Trophoblast cell (in vitro differentiated cells and primary cell): ENCODE results near the gene TYR. TPM values are rescaled to one million over a fixed set of nuclear protein-coding genes. Genes with fewer than 3 reads are reported as not detected.

ENCODE experiments used
- DNase-seq, 2 donors: peaks; one replicate each; pipeline ENCODE4 v3.0.0-alpha.2; 2016
- H2AFZ ChIP-seq: 2 replicates; pipeline ENCODE4 v1.6.1; 2013; ENCODE audit warnings: low read length, moderate library complexity, mild to moderate bottlenecking; ENCODE audit not compliant: insufficient read depth, poor library complexity
- H2AK5ac ChIP-seq: 2 replicates; pipeline ENCODE4 v1.6.1; 2013; ENCODE audit warnings: mild to moderate bottlenecking, low read length
- H2BK120ac ChIP-seq: 2 replicates; pipeline ENCODE4 v1.6.1; 2013; ENCODE audit warnings: low read length, mild to moderate bottlenecking, moderate library complexity; ENCODE audit not compliant: insufficient read depth, poor library complexity
- H2BK12ac ChIP-seq: 2 replicates; pipeline ENCODE4 v1.6.1; 2013; ENCODE audit warnings: mild to moderate bottlenecking, low read length, moderate library complexity
- H2BK5ac ChIP-seq: 2 replicates; pipeline ENCODE4 v1.6.1; 2013; ENCODE audit warnings: low read length, low read depth, moderate library complexity, mild to moderate bottlenecking; ENCODE audit not compliant: poor library complexity
- H3K14ac ChIP-seq: 2 replicates; pipeline ENCODE4 v1.6.1; 2013; ENCODE audit warnings: mild to moderate bottlenecking, low read length
- H3K18ac ChIP-seq: 2 replicates; pipeline ENCODE4 v1.6.1; 2013; ENCODE audit warnings: mild to moderate bottlenecking, low read length
- H3K23ac ChIP-seq: 2 replicates; pipeline ENCODE4 v1.6.1; 2013; ENCODE audit warnings: low read length
- H3K27ac ChIP-seq: 2 replicates; pipeline ENCODE4 v1.5.1; 2013; ENCODE audit warnings: low read depth, mild to moderate bottlenecking, inconsistent platforms, low read length, moderate library complexity
- H3K27me3 ChIP-seq: 2 replicates; pipeline ENCODE4 v1.6.1; 2013; ENCODE audit warnings: inconsistent platforms, mild to moderate bottlenecking, low read length, moderate library complexity; ENCODE audit not compliant: insufficient read depth
- H3K36me3 ChIP-seq, 2 experiments: 1 replicate in 1 of 2; 2 replicates in 1 of 2; pipeline ENCODE4 v1.6.1; 2013; ENCODE audit warnings: low read length in 2 of 2, mild to moderate bottlenecking in 2 of 2, moderate library complexity in 1 of 2; ENCODE audit not compliant: insufficient read depth in 2 of 2, control insufficient read depth in 1 of 2
- H3K4ac ChIP-seq: 2 replicates; pipeline ENCODE4 v1.6.1; 2013; ENCODE audit warnings: low read depth, mild to moderate bottlenecking, low read length, moderate library complexity
- H3K4me1 ChIP-seq, 2 experiments: 1 replicate in 1 of 2; 2 replicates in 1 of 2; pipeline ENCODE4 v1.6.1; 2013; ENCODE audit warnings: low read length in 2 of 2, mild to moderate bottlenecking in 2 of 2, moderate library complexity in 1 of 2; ENCODE audit not compliant: insufficient read depth in 2 of 2, control insufficient read depth in 1 of 2
- H3K4me2 ChIP-seq: 2 replicates; pipeline ENCODE4 v1.6.1; 2013; ENCODE audit warnings: inconsistent platforms, mild to moderate bottlenecking, low read length, moderate library complexity
- H3K4me3 ChIP-seq: 2 replicates; pipeline ENCODE4 v1.5.1; 2013; ENCODE audit warnings: mild to moderate bottlenecking, low read depth, low read length, inconsistent platforms
- H3K79me1 ChIP-seq: one replicate; pipeline ENCODE4 v1.6.1; 2013; ENCODE audit warnings: low read length
- H3K79me2 ChIP-seq: 2 replicates; pipeline ENCODE4 v1.6.1; 2013; ENCODE audit warnings: low read length, mild to moderate bottlenecking; ENCODE audit not compliant: control insufficient read depth, insufficient read depth, poor library complexity
- H3K9ac ChIP-seq: 2 replicates; pipeline ENCODE4 v1.6.1; 2013; ENCODE audit warnings: mild to moderate bottlenecking, low read length
- H3K9me3 ChIP-seq: 2 replicates; pipeline ENCODE4 v1.6.1; 2013; ENCODE audit warnings: low read depth, mild to moderate bottlenecking, control low read depth, inconsistent platforms, low read length; ENCODE audit not compliant: insufficient read depth
- H4K12ac ChIP-seq: 2 replicates; pipeline ENCODE4 v1.6.1; 2013; ENCODE audit warnings: low read depth, mild to moderate bottlenecking, low read length, moderate library complexity
- H4K8ac ChIP-seq: 2 replicates; pipeline ENCODE4 v1.6.1; 2013; ENCODE audit warnings: low read depth, mild to moderate bottlenecking, low read length, moderate library complexity
- H4K91ac ChIP-seq: one replicate; pipeline ENCODE4 v1.6.1; 2013; ENCODE audit warnings: low read depth, mild to moderate bottlenecking, low read length, moderate library complexity
- WGBS: extraction: QIAGEN DNeasy Blood & Tissue Kit; methylation state at CpG from one replicate; pipeline ENCODE4 v1.1.7; 2013; ENCODE audit warnings: missing lambda C conversion rate; ENCODE audit not compliant: insufficient read length, insufficient coverage; ENCODE audit errors: extremely low coverage; 5-methylcytosine and 5-hydroxymethylcytosine counted together
- polyA plus RNA-seq: library from polyadenylated mRNA; stranded (reverse); fragments of 200-250 nt; gene quantifications from 2 replicates; pipeline ENCODE4 v1.2.3, GENCODE V29; 2013

The TYR gene
- polyA plus RNA-seq, result 0.08 TPM in 1 of 2 replicates, not detected in the other

GRCh38 chr11:89177691-89178231 lies at the start of gene TYR:
TYR (plus strand) TSS chr11:89177875; CDS start chr11:89177954, 79 bp downstream.
- Histone ChIP-seq H2BK5ac (no peak within 1 kb of the TSS), H3K4me2 (no peak within 1 kb of the TSS), H3K4me3 (no peak within 1 kb of the TSS), H3K79me2 (no peaks in the 10 kb centered on the region), H4K91ac (no peak within 1 kb of the TSS), H3K18ac (no peak within 1 kb of the TSS), H3K23ac (no peak within 1 kb of the TSS), H3K27ac (no peak within 1 kb of the TSS), H3K14ac (no peak within 1 kb of the TSS), H3K36me3 (no peaks in the 10 kb centered on the region), H2AK5ac (no peak within 1 kb of the TSS), H4K12ac (no peak within 1 kb of the TSS), H3K79me1 (no peaks in the 10 kb centered on the region), H3K4me1 (no peaks in the 10 kb centered on the region), H3K27me3 (no peaks in the 10 kb centered on the region), H2AFZ (no peak within 1 kb of the TSS), H3K4ac (no peak within 1 kb of the TSS), H2BK12ac (no peak within 1 kb of the TSS), H4K8ac (no peak within 1 kb of the TSS), H2BK120ac (no peak within 1 kb of the TSS), H3K9me3 (no peaks in the 10 kb centered on the region), H3K9ac (no peak within 1 kb of the TSS)
- WGBS, result no CpG with 5 or more reads among the region's 8 CpGs
- no peak for DNase-seq

GRCh38 chr11:89136606-89137005 lies 41.1 kb upstream of the TYR start:
- Histone ChIP-seq H3K4ac (no peak overlapping the region), H2AK5ac (no peak overlapping the region), H2BK12ac (no peak overlapping the region), H2BK120ac (no peak overlapping the region), H3K27me3 (no peaks in the 10 kb centered on the region), H3K18ac (no peak overlapping the region), H3K14ac (no peak overlapping the region), H3K9me3 (no peaks in the 10 kb centered on the region), H3K9ac (no peak overlapping the region), H4K8ac (no peak overlapping the region), H3K79me2 (no peaks in the 10 kb centered on the region), H3K23ac (no peak overlapping the region), H3K27ac (no peak overlapping the region), H4K91ac (no peak overlapping the region), H2BK5ac (no peak overlapping the region), H2AFZ (no peak overlapping the region), H3K4me3 (no peak overlapping the region), H3K79me1 (no peaks in the 10 kb centered on the region), H3K4me1 (no peaks in the 10 kb centered on the region), H3K36me3 (no peaks in the 10 kb centered on the region), H4K12ac (no peak overlapping the region), H3K4me2 (no peak overlapping the region)
- no peak for DNase-seq

- no CpG with 5 or more reads among the region's 1 CpG for WGBS
- no peak overlapping the region for H4K91ac ChIP-seq
- H2BK12ac ChIP-seq, result no peak overlapping the region
- no peaks in the 10 kb centered on the region for H3K79me2 ChIP-seq
- H3K14ac ChIP-seq, result no peak overlapping the region
- no peak overlapping the region for H3K4ac ChIP-seq
- H2BK5ac ChIP-seq, result no peak overlapping the region
- no peaks in the 10 kb centered on the region for H3K9me3 ChIP-seq
- H3K27me3 ChIP-seq, result no peaks in the 10 kb centered on the region
- no peak overlapping the region for H2AFZ ChIP-seq
- H3K79me1 ChIP-seq, result no peaks in the 10 kb centered on the region
- H3K23ac ChIP-seq, result no peak overlapping the region
- H2AK5ac ChIP-seq, result no peak overlapping the region
- H4K8ac ChIP-seq, result no peak overlapping the region
- no peak overlapping the region for H4K12ac ChIP-seq
- no peak overlapping the region for H3K18ac ChIP-seq
- H3K4me3 ChIP-seq, result no peak overlapping the region
- no peak overlapping the region for H3K27ac ChIP-seq
- H3K36me3 ChIP-seq, result no peaks in the 10 kb centered on the region
- H3K4me2 ChIP-seq, result no peak overlapping the region
- no peak for DNase-seq
- no peak overlapping the region for H3K9ac ChIP-seq
- H2BK120ac ChIP-seq, result no peak overlapping the region
- H3K4me1 ChIP-seq, result no peaks in the 10 kb centered on the region
Observed at GRCh38 chr11:89147229-89147628, 30.4 kb upstream of the TYR start.

GRCh38 chr11:89159974-89160373 lies 17.7 kb upstream of the TYR start:
- Histone ChIP-seq H4K91ac (no peak overlapping the region), H4K8ac (no peak overlapping the region), H2BK12ac (no peak overlapping the region), H3K9me3 (no peaks in the 10 kb centered on the region), H3K4me1 (no peaks in the 10 kb centered on the region), H3K4me3 (no peak overlapping the region), H3K18ac (no peak overlapping the region), H3K79me1 (no peaks in the 10 kb centered on the region), H2AK5ac (no peak overlapping the region), H4K12ac (no peak overlapping the region), H3K4me2 (no peak overlapping the region), H3K4ac (no peak overlapping the region), H3K36me3 (no peaks in the 10 kb centered on the region), H3K27ac (no peak overlapping the region), H2AFZ (no peak overlapping the region), H2BK120ac (no peak overlapping the region), H3K14ac (no peak overlapping the region), H3K23ac (no peak overlapping the region), H2BK5ac (no peak overlapping the region), H3K9ac (no peak overlapping the region), H3K27me3 (no peaks in the 10 kb centered on the region), H3K79me2 (no peaks in the 10 kb centered on the region)
- DNase-seq, result no peak
- no CpG with 5 or more reads among the region's 4 CpGs for WGBS
